Stimulated activated CD8-positive, alpha-beta memory T cell treated with anti-CD3 and anti-CD28 coated beads, Interleukin-15, amount 100 ng/mL, for 1 hour (primary cell): Measurements from ENCODE around the gene SENP7.
"Not testable (repeated sequence)": the region's sequence is repeated elsewhere in the genome, so short reads cannot be mapped to it uniquely, and the experiment has no call there.

Experiments
- DNase-seq: peaks from one replicate; pipeline ENCODE4 v3.0.0-alpha.2; 2020; ENCODE audit warnings: low read depth

Gene SENP7

GRCh38 chr3:101325393-101326134 is 187.4 kb downstream of the SENP7 start:
- no peak for DNase-seq

GRCh38 chr3:101320475-101320874 is 192.5 kb downstream of the SENP7 start, which contains the start of gene IMPG2:
TSS of gene IMPG2 (minus strand) at chr3:101320575. CDS start at chr3:101320372, 203 bp downstream.
- no peak for DNase-seq

- DNase-seq: no peak
Observed at GRCh38 chr3:101319531-101319930, 193.5 kb downstream of the SENP7 start.

GRCh38 chr3:101312545-101312944 is 200.5 kb downstream of the SENP7 start:
- no peak for DNase-seq

- no peak for DNase-seq
Observed at GRCh38 chr3:101311676-101312075, 201.3 kb downstream of the SENP7 start.

GRCh38 chr3:101310978-101311375 is 202.0 kb downstream of the SENP7 start:
- no peak for DNase-seq

- DNase-seq: not testable (repeated sequence)
Observed at GRCh38 chr3:101308147-101308772, 204.8 kb downstream of the SENP7 start.

GRCh38 chr3:101303836-101304235 is 209.2 kb downstream of the SENP7 start:
- DNase-seq: no peak

- no peak for DNase-seq
Observed at GRCh38 chr3:101303089-101303731, 209.8 kb downstream of the SENP7 start.

- DNase-seq: no peak
Observed at GRCh38 chr3:101300073-101300472, 212.9 kb downstream of the SENP7 start.

GRCh38 chr3:101292027-101292426 is 221.0 kb downstream of the SENP7 start:
- no peak for DNase-seq

GRCh38 chr3:101288294-101288693 is 224.7 kb downstream of the SENP7 start:
- DNase-seq: no peak

GRCh38 chr3:101284757-101285156 is 228.3 kb downstream of the SENP7 start:
- DNase-seq: no peak

GRCh38 chr3:101281521-101282030 is 231.4 kb downstream of the SENP7 start:
- no peak for DNase-seq

- no peak for DNase-seq
Observed at GRCh38 chr3:101279765-101280385, 233.1 kb downstream of the SENP7 start.

GRCh38 chr3:101279162-101279561 is 233.8 kb downstream of the SENP7 start:
- no peak for DNase-seq

GRCh38 chr3:101278727-101279126 is 234.3 kb downstream of the SENP7 start:
- DNase-seq: no peak
